Endothelial cell of umbilical vein (primary cell): ENCODE results near the gene PASK. TPM values are rescaled to one million over a fixed set of nuclear protein-coding genes. Genes with fewer than 3 reads are reported as not detected.

Source experiments
- BruUV-seq: library from RNA; stranded (reverse); fragments of 400-500 nt; replicated peaks from 2 replicates; lab custom pipeline; 2021; lab: Mats Ljungman, UMichigan
- CTCF ChIA-PET: fragments of 300-600, 350-600 bp; sonication (Branson Sonifier 250); formaldehyde crosslinking; loops from one replicate; lab custom pipeline; 2021; ENCODE audit warnings: antibody characterized with exemption, inconsistent platforms; lab: Charles Lee
- POLR2A ChIA-PET: fragments of 300-600, 350-600 bp; sonication (Branson Sonifier 250); formaldehyde crosslinking; loops from one replicate; lab custom pipeline; 2021; ENCODE audit warnings: antibody characterized with exemption, inconsistent platforms; lab: Charles Lee
- DNase-seq: peaks from one replicate; pipeline ENCODE4 v3.0.0-alpha.2; 2011; ENCODE audit warnings: low read depth, low spot score
- FAIRE-seq: peaks from 2 replicates; lab custom pipeline; 2011; peaks lifted over from hg19 to GRCh38; lab: Jason Lieb, UNC
- H2AFZ ChIP-seq: 2 replicates; pipeline ENCODE4 v1.6.0; 2012; ENCODE audit warnings: low read depth, low read length, control low read depth, inconsistent platforms
- H3K27ac ChIP-seq: 2 replicates; pipeline ENCODE4 v1.5.1; 2011; ENCODE audit warnings: low read depth, mild to moderate bottlenecking, control low read depth, low read length, moderate library complexity; ENCODE audit not compliant: insufficient read depth
- H3K27me3 ChIP-seq, 2 experiments: 2 replicates each; pipeline versions ENCODE4 v1.6.0 to v1.6.1; 2011; ENCODE audit warnings: low read length in 2 of 2, mixed read lengths in 1 of 2; ENCODE audit not compliant: control insufficient read depth in 2 of 2, insufficient read depth in 2 of 2
- H3K36me3 ChIP-seq, 2 experiments: 2 replicates in 1 of 2; 3 replicates in 1 of 2; pipeline ENCODE4 v1.5.1; 2011; ENCODE audit warnings: low read length in 2 of 2, mild to moderate bottlenecking in 1 of 2, moderate library complexity in 1 of 2; ENCODE audit not compliant: control insufficient read depth in 2 of 2, insufficient read depth in 2 of 2; ENCODE audit errors: extremely low read depth in 1 of 2
- H3K4me1 ChIP-seq: 3 replicates; pipeline ENCODE4 v1.5.1; 2011; ENCODE audit warnings: mild to moderate bottlenecking, low read length; ENCODE audit not compliant: control insufficient read depth, insufficient read depth; ENCODE audit errors: extremely low read depth
- H3K4me2 ChIP-seq: 2 replicates; pipeline ENCODE4 v1.6.1; 2011; ENCODE audit warnings: low read length, control low read depth, mixed read lengths; ENCODE audit not compliant: insufficient read depth
- H3K4me3 ChIP-seq, 3 experiments: fragments of 200-600 bp in 1 of 3; sonication (generic), shearing (Covaris generic) in 1 of 3; replicated peaks in 1 of 3; 2 replicates each; pipeline ENCODE4 v1.5.1; 2011 to 2016; ENCODE audit warnings: control low read depth in 3 of 3, low read length in 3 of 3, mild to moderate bottlenecking in 2 of 3, inconsistent platforms in 1 of 3, low read depth in 1 of 3, moderate library complexity in 1 of 3; ENCODE audit not compliant: insufficient read depth in 1 of 3
- H3K79me2 ChIP-seq: 2 replicates; pipeline ENCODE4 v1.6.0; 2012; ENCODE audit warnings: low read length, inconsistent platforms; ENCODE audit not compliant: control insufficient read depth, insufficient read depth
- H3K9ac ChIP-seq: replicated peaks from 2 replicates; pipeline ENCODE3; 2011; ENCODE audit warnings: low read length, control low read depth; ENCODE audit not compliant: insufficient read depth; ENCODE audit errors: extremely low read depth
- H3K9me1 ChIP-seq: replicated peaks from 3 replicates; pipeline ENCODE4 v1.6.0; 2011; ENCODE audit warnings: mild to moderate bottlenecking, low read length; ENCODE audit not compliant: control insufficient read depth, insufficient read depth; ENCODE audit errors: extremely low read depth
- H3K9me3 ChIP-seq: replicated peaks from 2 replicates; pipeline ENCODE4 v1.5.1; 2012; ENCODE audit warnings: low read length, inconsistent platforms; ENCODE audit not compliant: control insufficient read depth, insufficient read depth
- H4K20me1 ChIP-seq: replicated peaks from 2 replicates; pipeline ENCODE3; 2011; ENCODE audit warnings: mild to moderate bottlenecking, low read length; ENCODE audit not compliant: control insufficient read depth, insufficient read depth; ENCODE audit errors: extremely low read depth
- EZH2 ChIP-seq: IDR thresholded peaks from 2 replicates; pipeline ENCODE4 v1.6.1; 2012; ENCODE audit warnings: borderline replicate concordance, low read depth, mild to moderate bottlenecking, moderate library complexity, low read length, inconsistent platforms; ENCODE audit not compliant: severe bottlenecking
- FOS ChIP-seq: IDR thresholded peaks from 2 replicates; pipeline ENCODE4 v1.6.1; 2011; ENCODE audit warnings: mild to moderate bottlenecking, low read length, moderate library complexity, borderline replicate concordance; ENCODE audit not compliant: insufficient read depth
- GATA2 ChIP-seq: IDR thresholded peaks from 2 replicates; pipeline ENCODE4 v1.7.0; 2011; ENCODE audit warnings: low read depth, mild to moderate bottlenecking, moderate library complexity, mixed read lengths, low read length; ENCODE audit not compliant: insufficient read length, insufficient read depth
- JUN ChIP-seq: IDR thresholded peaks from 2 replicates; pipeline ENCODE4 v1.6.1; 2011; ENCODE audit warnings: borderline replicate concordance, low read depth; ENCODE audit not compliant: insufficient read length, insufficient read depth
- MAX ChIP-seq: IDR thresholded peaks from 2 replicates; pipeline ENCODE4 v1.6.1; 2011; ENCODE audit not compliant: insufficient read depth, insufficient read length
- MYC ChIP-seq: IDR thresholded peaks from one replicate; pipeline ENCODE4 v1.6.1; 2011; ENCODE audit warnings: mild to moderate bottlenecking, low read depth, low read length
- POLR2A ChIP-seq: IDR thresholded peaks from 2 replicates; pipeline ENCODE4 v1.6.1; 2012; ENCODE audit warnings: low read depth, mild to moderate bottlenecking, control low read depth, low read length
- POLR2AphosphoS5 ChIP-seq: IDR thresholded peaks from 2 replicates; pipeline ENCODE4 v1.6.1; 2012; ENCODE audit warnings: low read depth, mild to moderate bottlenecking, control low read depth, low read length, moderate library complexity; ENCODE audit not compliant: insufficient read depth
- dilution Hi-C: fragments of 300-500 bp; cut with MboI; formaldehyde crosslinking; loops from one replicate; pipeline ENCODE4 v1.15.0; 2019; ENCODE audit warnings: low sequenced_read_pairs; ENCODE audit not compliant: extremely low pct_ligation_motif_present
- intact Hi-C: fragments of 100-400 bp; cut with micrococcal nuclease; formaldehyde crosslinking; loops from one replicate; pipeline ENCODE4 v1.10.0; 2022
- polyA plus RNA-seq, 4 experiments: library from polyadenylated mRNA; depleted of rRNA in 3 of 4; stranded (reverse) in 3 of 4; unstranded in 1 of 4; fragments of >200 nt; gene quantifications; 2 replicates each; pipeline versions ENCODE4 v1.2.1 to v1.2.3, GENCODE V29; 2011 to 2012; ENCODE audit warnings: missing spikeins in 1 of 4
- total RNA-seq: library from RNA; stranded (reverse); gene quantifications from 2 replicates; pipeline ENCODE4 v1.2.3, GENCODE V29; 2021
- TF ChIP-seq, protein P1 (sequence below), 2 donors: IDR thresholded peaks; 1 replicate in 1 of 2; 2 replicates in 1 of 2; pipeline ENCODE4 v1.5.1; 2011; ENCODE audit warnings: low read length in 2 of 2, mild to moderate bottlenecking in 2 of 2, moderate library complexity in 2 of 2, control low read depth in 1 of 2, inconsistent platforms in 1 of 2, low read depth in 1 of 2; ENCODE audit not compliant: insufficient read depth in 1 of 2; ENCODE audit errors: extremely low read depth in 1 of 2

PASK gene
- total and polyA plus RNA-seq, 2 donors (not counting 3 experiments of a cell fraction or from before 2014, with no cell fraction given) = 5.7 to 17.3 TPM

DNA sequence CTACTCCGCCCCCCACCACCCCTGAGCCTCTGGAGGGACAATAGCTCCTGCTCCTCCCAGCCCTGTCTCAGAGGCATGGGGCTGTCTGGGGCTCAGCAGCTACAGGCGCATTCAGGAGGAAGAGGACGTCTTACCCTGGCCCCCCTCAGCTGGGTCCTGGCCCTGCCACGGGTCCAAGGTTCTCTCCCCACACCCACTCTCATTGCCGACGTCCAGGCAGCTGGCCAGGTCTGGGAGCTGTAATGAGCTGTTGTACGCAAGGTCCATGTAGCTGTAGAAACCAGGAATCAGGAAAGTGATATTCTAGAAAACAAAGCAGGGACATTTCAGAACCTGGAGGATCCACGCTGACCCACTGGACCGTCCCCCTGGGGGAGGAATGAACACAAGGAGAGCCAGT is 13.5 kb downstream of the PASK start:
- POLR2A ChIA-PET = no interaction called here
- FAIRE-seq = no peak

More for the DNA sequence above, 13.5 kb downstream of the PASK start:
- Histone ChIP-seq H3K9ac (no peak overlapping the region), H2AFZ (no peak overlapping the region), H3K9me1 (no peaks in the 10 kb centered on the region), H3K4me3 (no peak overlapping the region), H3K27me3 (no peaks in the 10 kb centered on the region), H4K20me1 (no peaks in the 10 kb centered on the region), H3K4me2 (no peak overlapping the region), H3K36me3 (peaks cover 0 to 3% of the 10 kb centered on the region in 2 experiments), H3K4me1 (no peaks in the 10 kb centered on the region), H3K79me2 (no peaks in the 10 kb centered on the region), H3K9me3 (no peaks in the 10 kb centered on the region), H3K27ac (no peak overlapping the region)
- dilution Hi-C loops = no loop called here
- intact Hi-C loops = no loop called here
- no peak for DNase-seq
- BruUV-seq = no TSS peak
- CTCF ChIA-PET = interaction anchor here (1.5 kb wide), 1 partner anchor 152 kb away, joined by 3 read pairs; no protein-coding TSS in a partner anchor
- TF ChIP-seq POLR2A = no peak
- no peak for TF ChIP-seq GATA2
- no peak for TF ChIP-seq POLR2AphosphoS5
- TF ChIP-seq MAX = no peak
- no peak for TF ChIP-seq JUN
- TF ChIP-seq, protein P1, sequence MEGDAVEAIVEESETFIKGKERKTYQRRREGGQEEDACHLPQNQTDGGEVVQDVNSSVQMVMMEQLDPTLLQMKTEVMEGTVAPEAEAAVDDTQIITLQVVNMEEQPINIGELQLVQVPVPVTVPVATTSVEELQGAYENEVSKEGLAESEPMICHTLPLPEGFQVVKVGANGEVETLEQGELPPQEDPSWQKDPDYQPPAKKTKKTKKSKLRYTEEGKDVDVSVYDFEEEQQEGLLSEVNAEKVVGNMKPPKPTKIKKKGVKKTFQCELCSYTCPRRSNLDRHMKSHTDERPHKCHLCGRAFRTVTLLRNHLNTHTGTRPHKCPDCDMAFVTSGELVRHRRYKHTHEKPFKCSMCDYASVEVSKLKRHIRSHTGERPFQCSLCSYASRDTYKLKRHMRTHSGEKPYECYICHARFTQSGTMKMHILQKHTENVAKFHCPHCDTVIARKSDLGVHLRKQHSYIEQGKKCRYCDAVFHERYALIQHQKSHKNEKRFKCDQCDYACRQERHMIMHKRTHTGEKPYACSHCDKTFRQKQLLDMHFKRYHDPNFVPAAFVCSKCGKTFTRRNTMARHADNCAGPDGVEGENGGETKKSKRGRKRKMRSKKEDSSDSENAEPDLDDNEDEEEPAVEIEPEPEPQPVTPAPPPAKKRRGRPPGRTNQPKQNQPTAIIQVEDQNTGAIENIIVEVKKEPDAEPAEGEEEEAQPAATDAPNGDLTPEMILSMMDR (IDR thresholded peaks at IDR 0.05; ENCODE audit: extremely low read depth in 1 of 2, insufficient read depth in 1 of 2, low read depth in 1 of 2, low read length in 2 of 2) = no peak
- no peak for TF ChIP-seq EZH2
- no peak for TF ChIP-seq FOS
- TF ChIP-seq MYC = no peak
